Mononuclear cell (primary cell): ENCODE results near the gene DEGS2. TPM values are rescaled to one million over a fixed set of nuclear protein-coding genes. Genes with fewer than 3 reads are reported as not detected.
"Not testable (repeated sequence)": the region's sequence is repeated elsewhere in the genome, so short reads cannot be mapped to it uniquely, and the experiment has no call there.

Experiments used
- H3K27me3 ChIP-seq: 2 replicates; pipeline ENCODE4 v1.6.0; 2011; ENCODE audit warnings: low read length, control low read depth; ENCODE audit not compliant: insufficient read depth
- H3K4me1 ChIP-seq: 2 replicates; pipeline ENCODE4 v1.5.1; 2011; ENCODE audit warnings: mild to moderate bottlenecking, low read length, control low read depth; ENCODE audit not compliant: insufficient read depth
- H3K4me3 ChIP-seq: 2 replicates; pipeline ENCODE4 v1.5.1; 2011; ENCODE audit warnings: mild to moderate bottlenecking, low read length, moderate library complexity
- H3K9me3 ChIP-seq: 2 replicates; pipeline ENCODE4 v1.5.1; 2011; ENCODE audit warnings: low read depth, mild to moderate bottlenecking, control low read depth, low read length
- total RNA-seq: library from RNA; depleted of rRNA; stranded (reverse); fragments of >200 nt; gene quantifications from one replicate; pipeline ENCODE4 v1.2.3, GENCODE V29; 2012

Gene DEGS2
- 0.21 TPM for total RNA-seq

DNA sequence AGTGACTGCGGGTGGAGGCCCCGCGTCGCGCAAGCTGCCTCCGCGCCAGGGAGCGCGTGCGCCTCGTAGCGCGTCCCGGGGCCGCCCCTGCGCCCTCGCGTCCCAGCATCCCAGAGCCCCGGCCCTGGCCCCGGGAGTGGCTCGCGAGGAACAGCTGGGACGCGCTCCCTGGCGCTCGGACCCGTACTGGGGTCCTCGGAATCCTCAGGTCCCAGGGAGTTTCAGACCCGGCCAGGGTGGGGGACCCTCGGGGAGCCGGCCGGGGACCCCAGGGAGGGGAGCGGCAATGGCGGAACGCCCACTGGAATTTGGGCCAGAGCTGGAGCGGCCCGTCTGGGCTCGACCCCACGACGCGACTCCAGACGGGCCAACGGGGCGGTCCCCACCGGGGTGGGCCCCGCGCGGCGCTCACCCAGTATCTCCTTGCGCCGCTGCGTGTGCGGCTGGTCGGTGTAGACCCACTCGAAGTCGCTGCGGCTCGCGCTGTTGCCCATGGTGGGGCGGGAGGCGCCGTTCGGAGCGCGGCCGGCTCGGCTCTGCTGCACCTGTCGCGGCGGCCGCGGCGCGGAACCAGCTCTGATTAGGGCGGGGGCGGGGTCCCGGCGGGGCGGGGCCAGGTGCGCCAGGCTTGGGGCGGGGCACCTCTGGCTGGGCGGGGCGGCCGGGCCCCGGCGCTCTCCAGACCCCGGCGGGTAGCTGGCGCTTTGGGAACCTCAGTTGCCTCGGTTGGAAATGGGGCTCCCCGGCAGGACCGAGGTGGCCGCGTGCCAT lies at the start of gene DEGS2:
DEGS2 (minus strand) TSS at position 552 of the 771 bp plus-strand sequence; CDS start at position 494, 58 bp downstream.
- peaks cover 15% of the 10 kb centered on the region for H3K27me3 ChIP-seq
- no peaks in the 10 kb centered on the region for H3K9me3 ChIP-seq
- H3K4me3 ChIP-seq = peak within 1 kb of the TSS; percentile 12
- H3K4me1 ChIP-seq = peaks cover 12% of the 10 kb centered on the region

DNA sequence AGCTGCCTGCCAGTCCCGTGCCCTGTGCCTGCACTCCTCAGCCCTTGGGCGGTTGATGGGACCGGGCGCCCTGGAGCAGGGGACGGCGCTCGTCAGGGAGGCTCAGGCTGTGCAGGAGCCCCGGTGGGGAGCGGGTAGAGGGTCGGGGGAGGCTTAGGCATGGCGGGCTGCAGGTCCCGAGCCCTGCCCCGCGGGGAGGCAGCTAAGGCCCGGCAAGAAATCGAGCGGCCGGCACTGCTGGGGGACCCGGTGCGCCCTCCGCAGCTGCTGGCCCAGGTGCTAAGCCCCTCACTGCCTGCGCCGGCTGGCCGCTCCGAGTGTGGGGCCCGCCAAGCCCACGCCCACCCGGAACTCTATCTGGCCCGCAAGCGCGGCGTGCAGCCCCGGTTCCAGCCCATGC lies 48.7 kb upstream of the DEGS2 start:
- H3K27me3 ChIP-seq, H3K4me1 ChIP-seq, H3K4me3 ChIP-seq, H3K9me3 ChIP-seq: not testable (repeated sequence)

- H3K9me3 ChIP-seq, H3K4me1 ChIP-seq, H3K27me3 ChIP-seq, H3K4me3 ChIP-seq: not testable (repeated sequence)
These were observed 48.1 kb upstream of the DEGS2 start for GRCh38 chr14:100207588-100207987.

DNA sequence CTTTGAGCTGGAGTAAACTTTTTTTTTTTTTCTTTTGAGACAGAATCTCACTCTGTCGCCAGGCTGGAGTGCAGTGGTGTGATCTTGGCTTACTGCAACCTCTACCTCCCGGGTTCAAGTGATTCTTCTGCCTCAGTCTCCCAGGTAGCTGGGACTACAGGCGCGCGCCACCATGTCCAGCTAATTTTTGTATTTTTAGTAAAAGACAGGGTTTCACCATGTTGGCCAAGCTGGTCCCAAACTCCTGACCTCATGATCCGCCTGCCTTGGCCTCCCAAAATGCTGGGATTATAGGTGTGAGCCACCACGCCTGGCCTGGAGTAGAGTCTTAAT lies 45.4 kb upstream of the DEGS2 start:
- not testable (repeated sequence) for H3K4me1 ChIP-seq, H3K9me3 ChIP-seq, H3K4me3 ChIP-seq, H3K27me3 ChIP-seq

DNA sequence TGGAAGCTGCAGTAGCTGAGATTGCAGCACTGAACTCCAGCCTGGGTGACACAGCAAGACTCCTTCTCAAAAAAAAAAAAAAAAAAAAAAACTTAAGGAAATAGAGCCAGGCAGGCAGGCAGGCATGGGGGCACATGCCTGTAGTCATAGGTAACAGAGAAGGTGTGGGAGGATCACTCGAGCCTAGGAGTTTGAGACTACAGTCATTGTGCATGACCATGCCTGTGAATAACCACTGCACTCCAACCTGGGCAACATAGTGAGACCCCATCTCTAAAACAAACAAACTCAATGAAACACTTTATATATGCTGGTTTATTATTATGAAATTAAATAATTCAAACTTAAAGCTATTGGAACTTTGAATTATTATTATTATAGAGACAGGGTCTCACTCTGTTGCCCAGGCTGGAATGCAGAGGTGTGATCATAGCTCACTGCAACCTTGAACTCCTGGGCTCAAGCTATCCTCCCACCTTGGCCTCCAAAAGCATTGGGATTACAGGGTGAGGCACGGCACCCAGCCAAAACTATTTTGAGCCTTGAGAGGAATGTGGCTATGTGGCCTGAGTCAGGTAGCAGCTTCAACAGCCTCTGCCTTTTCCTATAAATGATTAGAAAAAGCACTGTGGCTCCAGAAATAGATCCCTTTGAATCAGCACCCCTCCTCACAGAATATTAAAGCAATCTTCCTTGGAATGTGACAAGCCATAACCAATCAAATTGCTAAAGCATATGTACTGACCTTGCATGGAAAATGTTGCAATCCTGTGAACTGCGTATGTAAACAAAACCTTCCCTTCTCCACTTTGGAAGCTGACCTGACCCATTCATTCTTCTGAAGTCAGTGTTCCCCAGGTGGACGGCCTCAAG lies 44.8 kb upstream of the DEGS2 start:
- Histone ChIP-seq H3K4me3 (no peak overlapping the region), H3K4me1 (no peaks in the 10 kb centered on the region), H3K27me3 (no peaks in the 10 kb centered on the region), H3K9me3 (no peaks in the 10 kb centered on the region)

DNA sequence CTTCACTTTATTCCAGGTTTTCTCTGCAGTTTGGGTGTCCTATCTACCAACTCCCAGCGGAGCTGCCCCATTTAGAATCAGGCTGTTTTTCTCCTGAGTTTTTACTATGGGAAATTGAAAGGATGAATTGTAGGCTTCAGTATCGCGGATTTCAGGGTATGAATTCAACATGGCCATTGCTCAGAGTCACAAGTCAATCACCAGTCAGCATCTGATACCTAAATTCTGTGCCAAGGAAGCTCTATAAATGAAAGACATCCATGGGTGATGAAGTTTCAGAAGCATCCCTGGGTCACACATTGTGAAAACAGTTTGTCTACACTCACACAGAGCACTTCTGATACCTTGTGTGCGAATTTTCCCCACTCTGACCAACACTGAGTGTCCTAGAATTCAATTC lies 43.7 kb upstream of the DEGS2 start:
- Histone ChIP-seq H3K4me3 (no peak overlapping the region), H3K27me3 (no peaks in the 10 kb centered on the region), H3K9me3 (no peaks in the 10 kb centered on the region), H3K4me1 (no peaks in the 10 kb centered on the region)

GRCh38 chr14:100202712-100203111 lies 43.3 kb upstream of the DEGS2 start:
- Histone ChIP-seq H3K9me3 (no peaks in the 10 kb centered on the region), H3K4me3 (no peak overlapping the region), H3K4me1 (no peaks in the 10 kb centered on the region), H3K27me3 (no peaks in the 10 kb centered on the region)

DNA sequence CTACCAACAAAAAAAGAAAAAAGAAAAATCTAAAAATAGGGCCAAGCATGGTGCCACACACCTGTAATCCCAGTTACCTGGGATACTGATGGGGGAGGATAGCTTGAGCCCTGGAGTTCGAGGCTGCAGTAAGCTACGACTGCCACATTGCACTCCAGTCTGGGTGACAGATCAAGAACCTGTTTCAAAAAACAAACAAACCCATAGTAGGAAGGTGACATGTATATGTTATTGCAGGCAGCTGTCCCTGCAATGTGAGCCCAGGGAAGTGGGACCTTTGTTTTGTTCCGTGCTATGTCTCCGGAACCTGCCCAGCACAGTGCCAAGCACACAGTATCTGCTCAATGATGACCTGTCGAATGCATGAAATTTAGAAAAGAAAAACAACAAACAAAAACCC lies 42.3 kb upstream of the DEGS2 start:
- Histone ChIP-seq H3K4me3 (no peak overlapping the region), H3K4me1 (no peaks in the 10 kb centered on the region), H3K27me3 (no peaks in the 10 kb centered on the region), H3K9me3 (no peaks in the 10 kb centered on the region)

- no peaks in the 10 kb centered on the region for H3K9me3 ChIP-seq
- no peak overlapping the region for H3K4me3 ChIP-seq
These were observed 40.9 kb upstream of the DEGS2 start for GRCh38 chr14:100200311-100200710.

GRCh38 chr14:100199240-100199860 lies 39.9 kb upstream of the DEGS2 start:
- no peaks in the 10 kb centered on the region for H3K4me1 ChIP-seq
- H3K27me3 ChIP-seq = no peaks in the 10 kb centered on the region
- no peaks in the 10 kb centered on the region for H3K9me3 ChIP-seq
- no peak overlapping the region for H3K4me3 ChIP-seq

More at GRCh38 chr14:100200311-100200710, 40.9 kb upstream of the DEGS2 start:
- Histone ChIP-seq H3K27me3 (no peaks in the 10 kb centered on the region), H3K4me1 (no peaks in the 10 kb centered on the region)

DNA sequence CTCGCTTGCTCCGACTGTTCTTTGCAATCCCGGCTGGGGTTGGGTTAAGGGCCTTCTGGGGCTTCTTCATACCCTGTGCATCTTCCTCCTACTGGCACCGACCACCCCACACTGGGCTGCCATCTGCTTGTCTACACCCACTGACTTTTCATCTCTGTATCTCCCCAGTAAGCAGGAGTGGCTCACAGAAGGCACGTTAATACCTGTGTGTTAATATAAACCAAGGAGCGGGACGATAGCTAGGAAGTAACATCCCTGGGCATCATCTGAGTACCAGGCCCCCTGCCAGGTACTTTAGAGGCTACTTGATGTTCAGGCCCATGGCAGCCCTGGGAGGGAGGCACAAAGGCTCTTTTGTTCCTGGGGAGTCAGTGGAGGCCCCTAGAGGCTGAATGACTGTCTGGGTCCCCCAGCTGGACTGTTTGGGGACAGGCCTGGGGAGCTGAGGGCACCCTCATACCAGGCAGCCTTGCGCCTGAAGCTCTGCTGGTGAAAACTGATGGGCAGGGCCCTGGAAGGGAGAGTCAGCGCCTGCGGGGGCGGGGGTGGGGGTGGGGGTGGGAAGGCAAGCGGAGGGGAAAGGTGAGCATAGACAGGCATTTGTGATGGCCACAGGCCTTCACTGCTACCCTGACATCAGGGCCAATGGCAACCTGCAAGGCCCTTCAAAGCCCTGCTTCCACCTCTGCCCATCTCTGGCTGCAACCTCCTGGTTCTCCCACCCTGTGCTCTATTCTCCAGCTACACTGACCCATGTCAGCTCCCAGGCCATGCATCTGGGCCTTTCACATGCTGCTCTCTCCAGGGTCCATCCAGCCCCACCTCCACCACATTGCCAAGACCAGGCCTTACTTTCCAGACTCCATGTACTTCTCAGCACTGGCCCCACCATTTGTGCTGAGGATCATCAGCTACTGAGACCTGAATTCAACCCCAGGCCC lies 34.2 kb upstream of the DEGS2 start:
- H3K4me1 ChIP-seq = peaks cover 15% of the 10 kb centered on the region
- H3K27me3 ChIP-seq = no peaks in the 10 kb centered on the region
- peak overlapping the region; percentile 20 for H3K4me3 ChIP-seq
- no peaks in the 10 kb centered on the region for H3K9me3 ChIP-seq

DNA sequence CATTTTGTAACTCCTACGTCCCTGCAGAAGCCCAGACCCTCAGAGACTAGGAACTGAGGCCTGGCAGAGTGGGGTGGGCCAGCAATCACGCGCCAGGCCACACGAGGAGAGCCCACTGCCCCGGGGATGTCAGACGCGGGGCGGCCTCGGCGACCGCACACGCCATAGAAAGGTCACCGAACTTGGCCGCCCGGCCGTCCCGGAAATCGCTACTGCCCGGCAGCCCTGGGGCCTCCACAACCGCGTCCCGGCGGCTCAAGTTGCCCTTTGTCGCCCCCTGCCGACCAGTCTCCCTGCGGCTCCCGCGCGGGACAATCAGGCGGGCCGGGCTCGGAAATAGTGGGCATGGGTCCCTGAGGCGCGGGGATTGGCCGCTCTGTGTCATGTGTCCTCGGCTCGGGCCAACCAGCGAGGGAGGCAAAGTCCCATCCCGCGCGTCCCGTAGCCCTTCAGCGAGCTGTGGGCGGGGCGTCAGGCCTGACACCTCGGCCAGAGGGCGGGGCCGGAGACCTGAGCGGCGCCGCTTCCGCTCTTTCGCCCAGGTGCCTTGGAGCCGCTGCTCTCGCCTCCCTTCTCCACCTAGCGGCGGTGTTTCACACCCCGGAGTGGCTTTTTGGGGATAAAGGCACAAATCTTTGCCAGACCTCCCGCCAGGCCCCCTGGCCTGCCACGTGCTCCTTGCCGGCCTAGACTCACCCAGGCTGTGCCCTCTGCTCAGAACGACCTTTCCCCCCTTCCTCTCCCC lies 33.4 kb upstream of the DEGS2 start:
- no peaks in the 10 kb centered on the region for H3K27me3 ChIP-seq

GRCh38 chr14:100192250-100192671 lies 32.8 kb upstream of the DEGS2 start:
- Histone ChIP-seq H3K9me3 (no peaks in the 10 kb centered on the region), H3K4me1 (peaks cover 15% of the 10 kb centered on the region), H3K27me3 (no peaks in the 10 kb centered on the region), H3K4me3 (peak overlapping the region; percentile 34)

More for the DNA sequence above, 33.4 kb upstream of the DEGS2 start:
- peak overlapping the region; percentile 34 for H3K4me3 ChIP-seq
- peaks cover 15% of the 10 kb centered on the region for H3K4me1 ChIP-seq
- H3K9me3 ChIP-seq = no peaks in the 10 kb centered on the region
